GM21576 (cell line): ENCODE results near the gene TCAIM.
A peak's percentile ranks its signal among the peaks of the same experiment; 100 is the strongest.
"Not testable (repeated sequence)": the region's sequence is repeated elsewhere in the genome, so short reads cannot be mapped to it uniquely, and the experiment has no call there.

Experiments used
- ATAC-seq: cut with Tn5 transposase; IDR thresholded peaks from one replicate; pipeline ENCODE4 v1.9.1; 2021; ENCODE audit warnings: mild to moderate bottlenecking, moderate library complexity; ENCODE audit not compliant: unreplicated experiment

TCAIM gene

GRCh38 chr3:44414517-44415090 lies 76.0 kb downstream of the TCAIM start:
- ATAC-seq = no peak

GRCh38 chr3:44415421-44415820 lies 76.9 kb downstream of the TCAIM start:
- ATAC-seq = no peak

DNA sequence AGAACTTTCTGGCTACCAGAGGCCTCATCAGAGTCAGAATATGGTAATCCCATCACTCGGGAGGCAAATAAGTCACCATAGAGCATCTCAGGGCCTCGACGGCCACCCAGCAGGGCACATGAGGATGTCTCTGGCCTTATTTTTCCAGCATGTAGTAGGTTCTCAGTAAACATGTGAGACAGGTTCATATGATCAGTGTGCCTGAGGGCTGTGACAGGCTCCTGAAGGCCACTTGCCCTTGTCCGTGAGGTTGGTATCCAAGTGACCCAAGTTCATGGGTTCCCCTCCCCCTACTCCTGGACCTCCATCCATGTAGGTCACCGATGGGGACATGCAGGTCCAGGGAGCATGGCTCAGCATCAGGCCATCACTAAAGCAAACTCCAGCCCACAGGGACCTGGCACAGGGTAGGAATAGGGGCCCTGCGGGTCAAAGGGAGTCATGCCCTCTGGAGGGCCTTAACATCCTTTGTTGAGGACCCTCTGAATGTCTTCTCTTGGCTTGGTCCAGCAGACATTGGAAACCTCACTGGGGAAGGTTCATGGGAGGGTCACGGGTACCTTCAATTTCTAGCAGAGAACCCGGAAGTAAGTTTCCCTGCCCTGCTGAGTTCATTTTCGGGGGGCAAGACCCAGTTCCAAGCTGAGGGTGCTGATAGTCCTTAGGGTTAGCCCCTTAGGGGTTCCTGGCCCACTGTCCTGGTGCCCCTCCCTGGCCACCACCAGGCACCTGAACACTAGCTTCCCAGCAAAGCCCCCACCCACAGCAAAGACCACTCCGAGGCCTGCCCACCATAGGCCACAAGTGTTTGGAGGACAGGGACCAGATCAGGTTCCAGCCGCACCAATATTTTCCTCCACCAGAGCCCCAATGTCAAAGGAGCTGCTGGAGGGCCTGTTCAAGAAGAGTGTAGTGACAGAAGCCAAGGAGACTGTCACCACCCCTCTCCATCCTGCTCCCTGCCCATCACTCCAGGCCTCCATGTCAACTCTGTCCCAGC lies 77.8 kb downstream of the TCAIM start:
- ATAC-seq = no peak

DNA sequence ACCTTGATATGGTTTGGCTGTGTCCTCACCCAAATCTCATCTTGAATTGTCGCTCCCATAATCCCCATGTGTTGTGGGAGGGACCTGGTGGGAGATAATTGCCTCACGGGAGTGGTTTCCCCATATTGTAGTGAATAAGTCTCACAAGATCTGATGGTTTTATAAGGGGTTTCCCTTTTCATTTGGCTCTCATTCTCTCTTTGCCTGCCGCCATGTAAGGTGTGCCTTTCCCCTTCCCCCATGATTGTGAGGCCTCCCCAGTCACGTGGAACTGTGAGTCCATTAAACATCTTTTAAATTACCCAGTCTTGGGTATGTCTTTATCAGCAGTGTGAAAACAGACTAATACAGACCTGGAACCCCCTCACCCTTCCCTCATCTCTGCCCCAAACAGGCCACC lies 79.6 kb downstream of the TCAIM start:
- not testable (repeated sequence) for ATAC-seq

- no peak for ATAC-seq
These were observed 80.0 kb downstream of the TCAIM start for GRCh38 chr3:44418549-44418948.

- no peak for ATAC-seq
These were observed 80.8 kb downstream of the TCAIM start for GRCh38 chr3:44419116-44419922.

- ATAC-seq = no peak
These were observed 81.5 kb downstream of the TCAIM start for GRCh38 chr3:44419923-44420650.

DNA sequence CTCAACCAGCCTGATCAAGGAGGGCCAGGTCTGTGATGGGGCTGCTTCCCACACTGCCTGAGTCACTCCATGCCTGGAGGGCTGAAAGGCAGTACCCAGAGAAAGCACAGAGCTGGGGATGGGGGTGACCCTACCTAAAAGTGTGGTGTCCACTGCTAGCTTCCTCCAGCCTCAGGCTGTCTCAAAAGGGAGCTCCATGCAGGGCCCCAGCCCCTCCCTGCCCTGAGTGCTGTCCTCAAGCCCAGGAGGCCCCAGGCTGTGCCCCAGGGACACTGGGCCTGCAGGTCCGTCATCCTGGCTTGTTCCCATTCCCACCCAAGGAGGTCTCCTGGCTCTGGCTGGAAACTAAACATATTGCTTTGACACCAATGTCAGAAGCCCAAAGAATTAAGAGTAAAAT lies 82.1 kb downstream of the TCAIM start:
- no peak for ATAC-seq

DNA sequence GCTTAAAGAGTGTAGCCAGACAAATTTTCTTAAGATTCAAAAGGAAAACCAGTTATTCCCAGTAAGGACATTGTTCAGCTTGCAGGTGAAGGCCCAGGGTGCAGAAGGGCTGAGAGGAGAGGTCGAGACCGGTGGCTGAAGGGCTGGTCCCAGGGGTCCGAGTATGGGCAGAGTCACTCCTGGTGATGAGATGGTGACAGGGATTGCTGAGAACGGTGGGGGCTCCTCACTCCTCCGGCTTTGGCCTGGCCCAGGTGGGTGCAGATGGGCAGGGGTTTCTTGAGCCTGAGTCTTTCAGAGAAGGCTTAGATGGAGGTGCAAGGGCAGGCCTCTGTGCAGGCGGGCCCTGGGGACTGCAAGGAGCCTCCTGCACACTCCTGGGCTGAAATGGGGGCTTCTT lies 82.7 kb downstream of the TCAIM start:
- no peak for ATAC-seq

- no peak for ATAC-seq
These were observed 86.2 kb downstream of the TCAIM start for GRCh38 chr3:44424758-44425157.

DNA sequence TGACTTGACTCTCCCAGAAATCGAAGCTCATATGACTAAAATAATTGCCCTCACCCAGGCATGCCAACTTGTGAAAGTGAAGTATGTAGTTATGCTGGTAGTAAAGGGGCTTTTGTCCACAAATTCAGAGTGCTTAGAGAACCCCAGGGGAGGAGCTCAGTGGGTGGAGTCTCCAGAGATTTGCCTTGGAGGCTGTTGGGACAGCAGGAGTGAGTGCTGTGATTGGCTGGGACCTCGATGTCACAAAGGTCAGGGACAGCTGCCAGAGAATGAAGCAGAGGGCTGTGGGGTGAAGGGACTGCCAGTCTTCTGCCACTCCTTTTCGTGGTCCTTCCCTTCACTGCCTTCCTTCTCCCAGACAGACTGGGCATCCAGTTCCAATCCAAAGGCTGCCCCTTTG lies 89.1 kb downstream of the TCAIM start:
- ATAC-seq = no peak

DNA sequence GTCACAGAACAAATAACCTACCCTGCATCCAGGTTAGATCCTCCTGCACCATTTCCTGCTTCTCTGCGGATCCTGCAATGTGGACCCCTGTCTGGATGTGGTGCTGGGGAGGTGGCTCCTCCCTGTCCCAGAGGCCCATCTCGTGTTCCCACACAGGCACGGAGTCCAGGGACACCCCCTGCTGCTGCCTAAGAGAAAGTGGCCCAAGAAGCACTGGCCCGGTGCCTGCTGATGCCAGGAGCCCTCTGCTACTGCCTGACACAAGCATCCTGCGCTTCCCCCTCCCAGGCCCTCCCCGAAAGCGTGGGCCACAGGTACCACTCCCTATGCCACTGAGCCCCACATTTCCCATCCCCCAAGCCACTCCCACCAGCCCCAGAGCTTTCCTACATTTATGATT lies 90.3 kb downstream of the TCAIM start:
- no peak for ATAC-seq

DNA sequence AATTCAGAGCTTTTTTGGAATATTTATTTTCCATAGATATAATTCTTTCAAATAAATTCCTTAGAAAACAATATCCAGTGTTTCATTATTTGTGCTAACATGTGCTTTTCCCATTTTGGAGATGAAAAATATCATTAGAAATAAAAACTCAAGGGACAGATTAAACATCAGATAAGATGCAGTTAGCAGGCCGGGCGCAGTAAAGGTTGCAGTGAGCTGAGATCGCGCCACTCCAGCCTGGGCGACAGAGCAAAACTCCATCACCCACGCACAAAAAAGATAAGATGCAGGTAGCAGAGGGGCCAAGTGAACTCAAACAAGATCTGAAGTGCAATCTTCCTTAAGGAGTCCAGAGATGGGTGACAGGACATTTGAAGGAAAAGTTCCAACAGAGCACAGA lies 90.9 kb downstream of the TCAIM start:
- no peak for ATAC-seq

DNA sequence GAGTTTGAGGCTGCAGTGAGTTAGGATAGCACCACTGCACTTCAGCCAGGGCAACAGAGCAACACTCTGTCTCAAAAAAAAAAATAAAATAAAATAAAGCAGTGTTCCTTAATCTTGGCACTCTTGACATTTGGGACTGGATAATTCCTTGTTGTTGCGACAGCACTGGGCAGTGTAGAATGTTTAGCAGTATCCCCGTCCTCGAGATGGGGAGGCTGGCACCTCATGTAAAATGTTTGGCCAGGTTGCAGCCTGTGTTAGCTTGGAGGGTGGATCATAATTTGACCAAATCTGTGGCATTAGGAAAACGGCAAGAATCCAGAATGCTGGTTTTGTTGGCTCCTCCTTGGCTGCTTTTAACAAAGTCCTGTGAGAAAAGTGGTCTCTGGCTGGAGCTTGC lies 91.9 kb downstream of the TCAIM start:
- no peak for ATAC-seq

GRCh38 chr3:44434834-44435510 lies 96.4 kb downstream of the TCAIM start:
- no peak for ATAC-seq

DNA sequence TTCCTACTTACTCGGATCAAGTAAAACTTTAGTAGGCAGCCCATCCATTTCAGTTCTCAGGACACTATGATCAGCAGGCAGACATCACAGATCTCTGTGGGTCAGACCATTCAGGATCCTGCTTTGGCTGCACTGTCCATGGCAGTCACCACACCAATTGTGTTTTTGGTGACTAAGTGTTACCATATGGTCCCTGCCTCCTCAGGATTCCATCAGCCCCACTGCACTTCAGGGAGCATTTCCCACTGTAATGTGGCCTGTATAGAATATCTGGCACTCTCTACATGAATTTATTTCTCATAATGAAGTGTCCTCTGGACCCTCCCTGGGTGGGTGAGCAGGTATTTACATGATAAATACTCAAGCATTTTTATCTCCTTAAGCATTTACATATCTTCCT lies 97.6 kb downstream of the TCAIM start:
- ATAC-seq = no peak

DNA sequence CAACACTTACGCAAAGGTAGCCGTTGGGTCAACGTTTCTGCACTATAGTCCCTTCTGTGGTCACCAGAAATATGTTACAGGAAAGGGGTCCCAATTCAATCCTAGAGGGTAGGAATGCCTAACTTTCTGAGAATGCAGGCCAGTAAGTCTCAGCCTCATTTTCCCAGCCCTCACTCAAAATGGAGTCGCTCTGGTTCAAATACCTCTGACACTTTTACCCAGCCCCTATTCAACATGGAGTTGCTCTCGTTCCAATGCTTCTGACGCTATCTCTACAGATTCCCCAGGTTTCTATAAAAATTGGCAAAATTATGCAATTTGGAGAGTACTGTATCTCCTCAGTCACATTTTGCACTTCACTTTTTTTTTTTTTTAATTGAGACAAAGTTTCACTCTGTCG lies 99.2 kb downstream of the TCAIM start:
- ATAC-seq = no peak

- peak; percentile 96 for ATAC-seq
These were observed 101.1 kb downstream of the TCAIM start for GRCh38 chr3:44439499-44440295.

DNA sequence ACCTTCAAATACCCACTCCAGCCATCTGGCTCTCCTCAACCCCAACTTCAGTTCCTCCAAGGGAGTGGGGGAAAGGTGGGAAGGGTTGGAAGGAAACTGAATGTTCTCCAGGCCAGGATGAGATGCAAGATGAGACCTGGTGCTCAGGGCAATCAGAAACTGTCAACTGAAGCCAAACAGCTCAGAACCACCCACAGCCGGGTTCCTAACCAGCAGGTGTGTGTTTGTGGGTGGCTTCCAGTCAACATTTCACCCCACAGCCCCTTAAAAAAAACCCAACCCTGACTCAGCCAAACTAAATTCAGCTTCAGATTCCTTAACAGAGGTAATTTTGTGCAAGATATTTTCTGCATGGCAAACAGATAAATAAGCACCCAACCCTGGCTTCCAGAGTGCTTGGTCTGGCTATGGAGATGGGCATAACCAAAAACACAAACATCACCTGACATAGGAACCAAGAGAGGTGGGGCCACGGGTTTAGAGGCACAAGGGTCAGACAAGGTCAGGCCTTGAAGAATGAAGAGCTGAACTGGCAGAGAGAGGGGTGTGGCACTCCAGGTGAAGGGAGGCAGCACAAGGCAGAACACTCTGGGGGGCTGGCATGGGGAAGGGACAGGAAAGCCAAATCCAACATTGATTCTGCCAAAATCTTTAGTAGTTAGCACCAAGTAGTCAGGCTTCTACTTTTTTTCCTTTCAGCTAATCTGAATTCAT lies 104.2 kb downstream of the TCAIM start:
- ATAC-seq = no peak
